Liver (tissue), 9 donors: ENCODE data around the gene TCF12. TPM values are rescaled to one million over a fixed set of nuclear protein-coding genes. Genes with fewer than 3 reads are reported as not detected.

Experiments used
- DNase-seq: peaks from one replicate; pipeline ENCODE4 v3.0.0-alpha.2; 2017; ENCODE audit warnings: low spot score
- H3K27ac ChIP-seq, 2 donors: one replicate each; pipeline ENCODE4 v1.7.0; 2013; ENCODE audit warnings: inconsistent platforms in 2 of 2, low read length in 2 of 2, control low read depth in 1 of 2, low read depth in 1 of 2, mild to moderate bottlenecking in 1 of 2
- H3K27me3 ChIP-seq, 4 donors: one replicate each; pipeline versions ENCODE4 v1.6.1 to v1.7.0; 2013; ENCODE audit warnings: low read length in 3 of 4, inconsistent platforms in 1 of 4, mild to moderate bottlenecking in 1 of 4, moderate library complexity in 1 of 4; ENCODE audit not compliant: control insufficient read depth in 4 of 4, insufficient read depth in 4 of 4
- H3K36me3 ChIP-seq, 4 donors: one replicate each; pipeline versions ENCODE4 v1.6.1 to v1.7.0; 2013; ENCODE audit warnings: low read length in 3 of 4, mild to moderate bottlenecking in 3 of 4, low read depth in 1 of 4, moderate library complexity in 1 of 4; ENCODE audit not compliant: control insufficient read depth in 4 of 4, insufficient read depth in 3 of 4
- H3K4me1 ChIP-seq, 4 donors: one replicate each; pipeline versions ENCODE4 v1.6.1 to v1.7.0; 2013; ENCODE audit warnings: low read length in 3 of 4, mild to moderate bottlenecking in 3 of 4, moderate library complexity in 1 of 4; ENCODE audit not compliant: control insufficient read depth in 4 of 4, insufficient read depth in 4 of 4
- H3K4me3 ChIP-seq, 3 donors: one replicate each; pipeline versions ENCODE4 v1.6.1 to v1.7.0; 2013; ENCODE audit warnings: low read length in 3 of 3, control low read depth in 1 of 3, low read depth in 1 of 3, mild to moderate bottlenecking in 1 of 3
- H3K9ac ChIP-seq, 2 donors: one replicate each; pipeline ENCODE4 v1.7.0; 2013; ENCODE audit warnings: low read length in 2 of 2, mild to moderate bottlenecking in 2 of 2, moderate library complexity in 2 of 2, control low read depth in 1 of 2, low read depth in 1 of 2
- H3K9me3 ChIP-seq, 4 donors: one replicate each; pipeline versions ENCODE4 v1.6.1 to v1.7.0; 2013; ENCODE audit warnings: low read length in 3 of 4; ENCODE audit not compliant: control insufficient read depth in 4 of 4
- FOXA1 ChIP-seq: IDR thresholded peaks from 2 replicates; pipeline ENCODE4 v1.6.1; 2016; ENCODE audit warnings: antibody characterized with exemption
- FOXA2 ChIP-seq: IDR thresholded peaks from 2 replicates; pipeline ENCODE4 v1.6.1; 2016; ENCODE audit warnings: antibody characterized with exemption
- HNF4A ChIP-seq, 2 donors: conservative IDR thresholded peaks; 2 replicates each; pipeline ENCODE4 v1.6.1; 2016; ENCODE audit warnings: antibody characterized with exemption in 2 of 2, mild to moderate bottlenecking in 2 of 2
- HNF4G ChIP-seq: IDR thresholded peaks from 2 replicates; pipeline ENCODE4 v1.6.1; 2016; ENCODE audit warnings: antibody characterized with exemption
- JUND ChIP-seq, 2 donors: IDR thresholded peaks; 2 replicates each; pipeline ENCODE4 v1.6.1; 2016; ENCODE audit warnings: antibody characterized with exemption in 2 of 2
- RAD21 ChIP-seq, 2 donors: IDR thresholded peaks; 2 replicates each; pipeline ENCODE4 v1.6.1; 2016; ENCODE audit warnings: antibody characterized with exemption in 2 of 2, mild to moderate bottlenecking in 2 of 2
- SP1 ChIP-seq: IDR thresholded peaks from 2 replicates; pipeline ENCODE4 v1.6.1; 2018; ENCODE audit warnings: antibody characterized with exemption, mild to moderate bottlenecking
- TAF1 ChIP-seq: conservative IDR thresholded peaks from 2 replicates; pipeline ENCODE4 v1.6.1; 2016; ENCODE audit warnings: antibody characterized with exemption, mild to moderate bottlenecking
- YY1 ChIP-seq: IDR thresholded peaks from 2 replicates; pipeline ENCODE4 v1.6.1; 2016; ENCODE audit warnings: antibody characterized with exemption, mild to moderate bottlenecking
- WGBS: extraction: QIAGEN DNeasy Blood & Tissue Kit; methylation state at CpG from one replicate; pipeline ENCODE4 v1.1.7; 2013; 5-methylcytosine and 5-hydroxymethylcytosine counted together
- polyA plus RNA-seq, 2 donors: library from polyadenylated mRNA; stranded (reverse) in 1 of 2; unstranded in 1 of 2; fragments of 200-250 nt in 1 of 2; fragments of >200 nt in 1 of 2; fragmentation: Nextera tagmentation in 1 of 2; extraction: Ambion mirVana in 1 of 2; gene quantifications; one replicate each; pipeline versions ENCODE4 v1.2.1 to v1.2.3, GENCODE V29; 2013 to 2015
- total RNA-seq, 2 donors: library from RNA; depleted of rRNA; stranded (reverse); fragments of >200 nt; gene quantifications; one replicate each; pipeline ENCODE4 v1.2.3, GENCODE V29; 2014
- TF ChIP-seq, protein P1 (sequence below): IDR thresholded peaks from 2 replicates; pipeline ENCODE4 v1.6.1; 2016; ENCODE audit warnings: antibody characterized with exemption
- TF ChIP-seq, protein P2 (sequence below): IDR thresholded peaks from 2 replicates; pipeline ENCODE4 v1.6.1; 2016; ENCODE audit warnings: antibody characterized with exemption, mild to moderate bottlenecking
- TF ChIP-seq, protein P3 (sequence below): IDR thresholded peaks from 2 replicates; pipeline ENCODE4 v1.6.1; 2016; ENCODE audit warnings: antibody characterized with exemption
- TF ChIP-seq, protein P4 (sequence below): IDR thresholded peaks from 2 replicates; pipeline ENCODE4 v1.6.1; 2016; ENCODE audit warnings: antibody characterized with exemption
- TF ChIP-seq, protein P5 (sequence below): fragments of 150-350 bp; IDR thresholded peaks from 2 replicates; pipeline ENCODE4 v1.5.1; 2017; ENCODE audit warnings: improper control_type of control experiment, low read depth, low read length; ENCODE audit not compliant: missing input control
- donor health status: healthy.
- donor health status: healthy.
- donor health status: healthy.
- donor health status: healthy.
- donor health status: healthy.

The TCF12 gene
- total and polyA plus RNA-seq, 4 donors: 8.7 to 38.3 (median 22.3) TPM

DNA sequence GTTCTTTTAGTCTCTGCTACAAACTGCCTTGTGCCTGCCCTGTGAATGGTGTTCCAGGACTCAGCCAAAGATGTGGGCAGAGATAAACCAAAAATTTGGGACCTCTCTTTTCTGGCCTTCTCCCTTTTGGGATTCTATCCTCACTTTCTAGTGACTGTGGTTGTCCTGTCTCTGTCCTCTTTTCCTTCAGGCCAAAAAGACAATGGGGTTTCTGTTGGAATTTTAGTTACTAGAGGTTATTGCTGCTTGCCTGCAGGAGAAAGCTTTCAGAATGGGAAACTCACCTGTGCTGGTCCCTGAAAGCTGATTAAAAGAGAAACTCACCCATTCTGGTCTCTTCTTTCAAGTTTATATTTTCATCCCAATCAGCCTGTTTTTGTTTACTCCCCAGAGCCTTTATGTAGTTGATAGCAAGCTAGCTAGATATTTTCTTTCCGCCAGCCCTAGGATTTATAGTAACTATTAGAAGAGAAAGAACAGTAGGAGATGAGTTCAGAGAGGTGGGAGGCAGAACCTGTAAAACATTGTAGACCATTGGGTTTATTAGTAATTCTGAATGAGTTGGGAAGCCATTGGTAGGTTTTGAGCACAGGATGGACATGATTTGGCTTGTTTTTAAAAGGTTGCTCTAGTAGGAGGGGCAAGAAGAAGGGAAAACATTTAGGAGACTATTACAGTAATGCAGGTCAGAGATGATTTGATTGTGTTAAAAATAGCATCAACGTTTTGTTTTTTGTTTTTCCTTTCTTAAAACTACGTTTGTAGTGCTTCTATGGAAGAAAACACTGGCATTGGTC lies 138.9 kb downstream of the TCF12 start:
- TF ChIP-seq, protein P1, sequence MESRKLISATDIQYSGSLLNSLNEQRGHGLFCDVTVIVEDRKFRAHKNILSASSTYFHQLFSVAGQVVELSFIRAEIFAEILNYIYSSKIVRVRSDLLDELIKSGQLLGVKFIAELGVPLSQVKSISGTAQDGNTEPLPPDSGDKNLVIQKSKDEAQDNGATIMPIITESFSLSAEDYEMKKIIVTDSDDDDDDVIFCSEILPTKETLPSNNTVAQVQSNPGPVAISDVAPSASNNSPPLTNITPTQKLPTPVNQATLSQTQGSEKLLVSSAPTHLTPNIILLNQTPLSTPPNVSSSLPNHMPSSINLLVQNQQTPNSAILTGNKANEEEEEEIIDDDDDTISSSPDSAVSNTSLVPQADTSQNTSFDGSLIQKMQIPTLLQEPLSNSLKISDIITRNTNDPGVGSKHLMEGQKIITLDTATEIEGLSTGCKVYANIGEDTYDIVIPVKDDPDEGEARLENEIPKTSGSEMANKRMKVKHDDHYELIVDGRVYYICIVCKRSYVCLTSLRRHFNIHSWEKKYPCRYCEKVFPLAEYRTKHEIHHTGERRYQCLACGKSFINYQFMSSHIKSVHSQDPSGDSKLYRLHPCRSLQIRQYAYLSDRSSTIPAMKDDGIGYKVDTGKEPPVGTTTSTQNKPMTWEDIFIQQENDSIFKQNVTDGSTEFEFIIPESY: no peak
- no peak for TF ChIP-seq TAF1
- TF ChIP-seq, protein P2, sequence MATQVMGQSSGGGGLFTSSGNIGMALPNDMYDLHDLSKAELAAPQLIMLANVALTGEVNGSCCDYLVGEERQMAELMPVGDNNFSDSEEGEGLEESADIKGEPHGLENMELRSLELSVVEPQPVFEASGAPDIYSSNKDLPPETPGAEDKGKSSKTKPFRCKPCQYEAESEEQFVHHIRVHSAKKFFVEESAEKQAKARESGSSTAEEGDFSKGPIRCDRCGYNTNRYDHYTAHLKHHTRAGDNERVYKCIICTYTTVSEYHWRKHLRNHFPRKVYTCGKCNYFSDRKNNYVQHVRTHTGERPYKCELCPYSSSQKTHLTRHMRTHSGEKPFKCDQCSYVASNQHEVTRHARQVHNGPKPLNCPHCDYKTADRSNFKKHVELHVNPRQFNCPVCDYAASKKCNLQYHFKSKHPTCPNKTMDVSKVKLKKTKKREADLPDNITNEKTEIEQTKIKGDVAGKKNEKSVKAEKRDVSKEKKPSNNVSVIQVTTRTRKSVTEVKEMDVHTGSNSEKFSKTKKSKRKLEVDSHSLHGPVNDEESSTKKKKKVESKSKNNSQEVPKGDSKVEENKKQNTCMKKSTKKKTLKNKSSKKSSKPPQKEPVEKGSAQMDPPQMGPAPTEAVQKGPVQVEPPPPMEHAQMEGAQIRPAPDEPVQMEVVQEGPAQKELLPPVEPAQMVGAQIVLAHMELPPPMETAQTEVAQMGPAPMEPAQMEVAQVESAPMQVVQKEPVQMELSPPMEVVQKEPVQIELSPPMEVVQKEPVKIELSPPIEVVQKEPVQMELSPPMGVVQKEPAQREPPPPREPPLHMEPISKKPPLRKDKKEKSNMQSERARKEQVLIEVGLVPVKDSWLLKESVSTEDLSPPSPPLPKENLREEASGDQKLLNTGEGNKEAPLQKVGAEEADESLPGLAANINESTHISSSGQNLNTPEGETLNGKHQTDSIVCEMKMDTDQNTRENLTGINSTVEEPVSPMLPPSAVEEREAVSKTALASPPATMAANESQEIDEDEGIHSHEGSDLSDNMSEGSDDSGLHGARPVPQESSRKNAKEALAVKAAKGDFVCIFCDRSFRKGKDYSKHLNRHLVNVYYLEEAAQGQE: no peak
- no peak for TF ChIP-seq FOXA2
- TF ChIP-seq, protein P3, sequence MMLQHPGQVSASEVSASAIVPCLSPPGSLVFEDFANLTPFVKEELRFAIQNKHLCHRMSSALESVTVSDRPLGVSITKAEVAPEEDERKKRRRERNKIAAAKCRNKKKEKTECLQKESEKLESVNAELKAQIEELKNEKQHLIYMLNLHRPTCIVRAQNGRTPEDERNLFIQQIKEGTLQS: no peak
- no peak for TF ChIP-seq YY1
- no peak for TF ChIP-seq RAD21 (IDR thresholded peaks at IDR 0.05)
- no peak for TF ChIP-seq JUND (IDR thresholded peaks at IDR 0.05)
- TF ChIP-seq SP1: no peak
- TF ChIP-seq HNF4G: no peak
- TF ChIP-seq, protein P4, sequence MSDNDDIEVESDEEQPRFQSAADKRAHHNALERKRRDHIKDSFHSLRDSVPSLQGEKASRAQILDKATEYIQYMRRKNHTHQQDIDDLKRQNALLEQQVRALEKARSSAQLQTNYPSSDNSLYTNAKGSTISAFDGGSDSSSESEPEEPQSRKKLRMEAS: no peak
- TF ChIP-seq, protein P5, sequence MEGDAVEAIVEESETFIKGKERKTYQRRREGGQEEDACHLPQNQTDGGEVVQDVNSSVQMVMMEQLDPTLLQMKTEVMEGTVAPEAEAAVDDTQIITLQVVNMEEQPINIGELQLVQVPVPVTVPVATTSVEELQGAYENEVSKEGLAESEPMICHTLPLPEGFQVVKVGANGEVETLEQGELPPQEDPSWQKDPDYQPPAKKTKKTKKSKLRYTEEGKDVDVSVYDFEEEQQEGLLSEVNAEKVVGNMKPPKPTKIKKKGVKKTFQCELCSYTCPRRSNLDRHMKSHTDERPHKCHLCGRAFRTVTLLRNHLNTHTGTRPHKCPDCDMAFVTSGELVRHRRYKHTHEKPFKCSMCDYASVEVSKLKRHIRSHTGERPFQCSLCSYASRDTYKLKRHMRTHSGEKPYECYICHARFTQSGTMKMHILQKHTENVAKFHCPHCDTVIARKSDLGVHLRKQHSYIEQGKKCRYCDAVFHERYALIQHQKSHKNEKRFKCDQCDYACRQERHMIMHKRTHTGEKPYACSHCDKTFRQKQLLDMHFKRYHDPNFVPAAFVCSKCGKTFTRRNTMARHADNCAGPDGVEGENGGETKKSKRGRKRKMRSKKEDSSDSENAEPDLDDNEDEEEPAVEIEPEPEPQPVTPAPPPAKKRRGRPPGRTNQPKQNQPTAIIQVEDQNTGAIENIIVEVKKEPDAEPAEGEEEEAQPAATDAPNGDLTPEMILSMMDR: no peak
- Histone ChIP-seq H3K4me3 (no peak overlapping the region), H3K4me1 (peaks cover 3 to 11% (median 6%) of the 10 kb centered on the region in 4 donors), H3K27ac (no peak overlapping the region), H3K36me3 (no peaks in the 10 kb centered on the region), H3K27me3 (no peaks in the 10 kb centered on the region), H3K9ac (no peak overlapping the region), H3K9me3 (no peaks in the 10 kb centered on the region)
- no peak for DNase-seq
- 77% methylated on average over 3 of the region's 3 CpGs for WGBS

DNA sequence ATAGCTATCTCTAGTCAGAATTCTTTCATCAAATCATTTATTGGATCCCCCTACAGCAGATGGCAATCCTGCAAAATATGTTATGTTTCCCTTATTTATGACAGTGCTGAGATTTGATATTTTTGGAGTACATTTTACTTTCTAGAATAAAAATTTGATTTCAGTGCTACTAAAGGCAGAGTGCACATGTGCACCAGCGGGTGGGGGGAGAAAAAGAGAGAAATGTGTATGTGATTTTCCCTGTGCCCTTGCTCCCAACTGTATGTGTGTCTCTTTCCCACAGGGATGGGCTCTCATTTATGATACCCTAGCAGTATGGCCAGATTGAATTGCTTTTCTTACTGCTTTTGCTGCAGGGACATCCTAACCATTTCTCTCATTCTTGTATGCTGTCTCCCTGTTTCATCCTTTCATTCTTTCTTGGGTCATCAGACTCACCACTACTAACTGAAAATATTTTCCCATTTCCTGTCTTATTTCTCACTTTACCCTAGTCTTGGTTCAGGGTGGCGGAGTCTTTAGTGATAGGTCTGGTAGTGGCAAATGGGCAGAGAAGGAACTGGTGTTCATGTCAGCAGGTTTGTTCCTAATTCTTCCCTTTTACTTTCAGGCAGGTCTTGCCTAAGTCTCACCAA lies 140.7 kb downstream of the TCF12 start:
- Histone ChIP-seq H3K4me1 (peaks cover 0 to 5% (median 2%) of the 10 kb centered on the region in 4 donors), H3K27me3 (no peaks in the 10 kb centered on the region), H3K36me3 (no peaks in the 10 kb centered on the region), H3K9me3 (no peaks in the 10 kb centered on the region), H3K4me3 (no peak overlapping the region), H3K27ac (no peak overlapping the region), H3K9ac (no peak overlapping the region)
- 95% methylated on average over 2 of the region's 2 CpGs for WGBS
- DNase-seq: no peak
- TF ChIP-seq JUND (IDR thresholded peaks at IDR 0.05): no peak
- TF ChIP-seq HNF4A (conservative IDR thresholded peaks at IDR 0.05): no peak
- TF ChIP-seq RAD21 (IDR thresholded peaks at IDR 0.05): no peak
- TF ChIP-seq YY1: no peak
- TF ChIP-seq FOXA2: no peak
- TF ChIP-seq, protein P4: no peak
- TF ChIP-seq, protein P2: no peak
- no peak for TF ChIP-seq SP1
- no peak for TF ChIP-seq FOXA1
- TF ChIP-seq, protein P1: no peak
